Gastrocnemius medialis (tissue), 4 donors: Measurements from ENCODE around the gene FIBCD1. TPM values are rescaled to one million over a fixed set of nuclear protein-coding genes. Genes with fewer than 3 reads are reported as not detected.

Experiments
- ATAC-seq, 2 donors: fragments of 150-250 bp; one replicate each; pipeline ENCODE4 v1.9.1; 2016
- DNase-seq, 2 donors: peaks; one replicate each; pipeline ENCODE4 v3.0.0-alpha.2; 2019
- H3K27ac ChIP-seq, 4 donors: fragments of 200-600 bp; sonication (generic); 1 replicate in 1 of 4; 2 replicates in 3 of 4; pipeline ENCODE4 v1.5.1; 2016 to 2018; ENCODE audit warnings: mild to moderate bottlenecking in 2 of 4, moderate library complexity in 1 of 4
- H3K27me3 ChIP-seq, 3 donors: fragments of 200-600 bp; sonication (generic) in 2 of 3; 1 replicate in 1 of 3; 2 replicates in 2 of 3; pipeline versions ENCODE4 v1.5.1 to v1.6.0; 2016 to 2019; ENCODE audit warnings: mild to moderate bottlenecking in 1 of 3, moderate library complexity in 1 of 3
- H3K36me3 ChIP-seq, 2 donors: fragments of 200-600 bp; sonication (generic) in 1 of 2; one replicate each; pipeline ENCODE4 v1.5.1; 2017 to 2018
- H3K4me1 ChIP-seq, 2 donors: fragments of 200-600 bp; sonication (generic) in 1 of 2; one replicate each; pipeline ENCODE4 v1.5.1; 2016 to 2017; ENCODE audit warnings: mild to moderate bottlenecking in 2 of 2
- H3K4me3 ChIP-seq, 4 donors: fragments of 200-600 bp; sonication (generic) in 3 of 4; 1 replicate in 1 of 4; 2 replicates in 3 of 4; pipeline ENCODE4 v1.5.1; 2016 to 2019; ENCODE audit warnings: mild to moderate bottlenecking in 2 of 4
- H3K9me3 ChIP-seq, 3 donors: fragments of 200-600 bp; sonication (generic) in 2 of 3; 1 replicate in 1 of 3; 2 replicates in 2 of 3; pipeline ENCODE4 v1.5.1; 2016 to 2019
- POLR2A ChIP-seq, 2 donors: fragments of 450-650 bp; IDR thresholded peaks; one replicate each; pipeline ENCODE4 v1.6.1; 2017; ENCODE audit warnings: antibody characterized with exemption in 2 of 2, mild to moderate bottlenecking in 2 of 2, moderate library complexity in 2 of 2
- in situ Hi-C, 4 donors: fragments of 200-750 bp; cut with MboI; loops; one replicate each; pipeline versions ENCODE4 v1.15.0 to v1.8.0; 2017; ENCODE audit warnings: low sequenced_read_pairs in 4 of 4
- intact Hi-C: fragments of 100-400 bp; cut with DNase I; formaldehyde crosslinking; loops from one replicate; pipeline ENCODE4 v1.15.1; 2023; ENCODE audit warnings: low total_unique reads
- total RNA-seq, 4 donors: library from RNA; depleted of rRNA; stranded (reverse); fragments of >200 nt; gene quantifications; one replicate each; pipeline versions ENCODE4 v1.1.0 to v1.2.3, GENCODE V29; 2016
- TF ChIP-seq, protein P1 (sequence below), 5 experiments: fragments of 450-650 bp in 3 of 5; fragments of 200-600 bp in 2 of 5; sonication (generic) in 2 of 5; IDR thresholded peaks in 4 of 5; conservative IDR thresholded peaks in 1 of 5; 1 replicate in 4 of 5; 2 replicates in 1 of 5; pipeline ENCODE4 v1.5.1; 2016 to 2019; ENCODE audit warnings: antibody characterized with exemption in 5 of 5, mild to moderate bottlenecking in 3 of 5, moderate library complexity in 3 of 5

FIBCD1 gene
- total RNA-seq, 4 donors from 2014 or later, result not detected

DNA sequence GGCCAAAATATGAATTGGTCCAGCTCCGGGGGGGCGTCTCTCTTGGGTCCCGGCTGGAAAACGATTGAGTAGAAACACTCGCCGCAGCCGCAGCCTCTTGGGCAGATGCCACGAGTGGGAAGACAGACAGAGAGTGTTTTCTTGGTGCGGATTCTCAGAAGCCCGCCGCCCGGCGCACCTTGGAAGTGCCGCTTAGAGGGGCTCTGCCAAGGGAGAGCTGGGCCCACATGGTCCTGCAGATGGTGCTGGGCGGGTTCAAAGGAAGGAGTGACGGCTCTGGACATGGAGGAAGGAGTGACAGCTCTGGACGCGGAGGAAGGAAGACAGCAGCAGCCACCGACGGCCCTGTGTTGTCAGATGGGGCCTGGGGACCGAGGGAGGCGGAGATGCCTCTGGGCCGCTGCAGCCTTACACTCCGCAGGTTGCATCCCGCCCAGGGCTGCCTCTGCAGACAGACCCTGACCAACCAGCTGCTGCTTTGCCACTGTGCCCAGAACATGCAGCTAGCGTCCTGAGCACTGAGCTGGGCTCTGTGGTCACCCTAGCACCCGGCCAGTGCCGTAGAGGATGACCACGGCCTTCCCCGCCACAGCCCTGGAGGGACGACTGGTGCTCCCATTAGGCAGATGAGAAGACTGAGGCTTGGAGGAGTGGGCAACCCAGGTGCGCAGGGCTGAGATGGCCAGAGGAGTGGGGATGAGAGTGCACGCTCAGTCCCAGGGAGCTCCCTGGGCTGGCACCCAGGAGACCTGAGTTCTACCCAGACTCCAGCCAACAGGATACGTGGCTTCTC is 21.7 kb downstream of the FIBCD1 start:
- Histone ChIP-seq H3K27me3 (peaks cover 37 to 49% (median 44%) of the 10 kb centered on the region in 3 donors), H3K9me3 (no peaks in the 10 kb centered on the region), H3K27ac (no peak overlapping the region), H3K36me3 (no peaks in the 10 kb centered on the region), H3K4me1 (no peaks in the 10 kb centered on the region), H3K4me3 (no peak overlapping the region)
- ATAC-seq (no peak), DNase-seq (no peak)
- intact Hi-C loops (no loop called here), in situ Hi-C loops (no loop called here)
- TF ChIP-seq, protein P1, sequence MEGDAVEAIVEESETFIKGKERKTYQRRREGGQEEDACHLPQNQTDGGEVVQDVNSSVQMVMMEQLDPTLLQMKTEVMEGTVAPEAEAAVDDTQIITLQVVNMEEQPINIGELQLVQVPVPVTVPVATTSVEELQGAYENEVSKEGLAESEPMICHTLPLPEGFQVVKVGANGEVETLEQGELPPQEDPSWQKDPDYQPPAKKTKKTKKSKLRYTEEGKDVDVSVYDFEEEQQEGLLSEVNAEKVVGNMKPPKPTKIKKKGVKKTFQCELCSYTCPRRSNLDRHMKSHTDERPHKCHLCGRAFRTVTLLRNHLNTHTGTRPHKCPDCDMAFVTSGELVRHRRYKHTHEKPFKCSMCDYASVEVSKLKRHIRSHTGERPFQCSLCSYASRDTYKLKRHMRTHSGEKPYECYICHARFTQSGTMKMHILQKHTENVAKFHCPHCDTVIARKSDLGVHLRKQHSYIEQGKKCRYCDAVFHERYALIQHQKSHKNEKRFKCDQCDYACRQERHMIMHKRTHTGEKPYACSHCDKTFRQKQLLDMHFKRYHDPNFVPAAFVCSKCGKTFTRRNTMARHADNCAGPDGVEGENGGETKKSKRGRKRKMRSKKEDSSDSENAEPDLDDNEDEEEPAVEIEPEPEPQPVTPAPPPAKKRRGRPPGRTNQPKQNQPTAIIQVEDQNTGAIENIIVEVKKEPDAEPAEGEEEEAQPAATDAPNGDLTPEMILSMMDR (IDR thresholded peaks at IDR 0.05 in 4 of 5, conservative IDR thresholded peaks at IDR 0.05 in 1 of 5), result no peak
- TF ChIP-seq POLR2A (IDR thresholded peaks at IDR 0.05), result no peak

DNA sequence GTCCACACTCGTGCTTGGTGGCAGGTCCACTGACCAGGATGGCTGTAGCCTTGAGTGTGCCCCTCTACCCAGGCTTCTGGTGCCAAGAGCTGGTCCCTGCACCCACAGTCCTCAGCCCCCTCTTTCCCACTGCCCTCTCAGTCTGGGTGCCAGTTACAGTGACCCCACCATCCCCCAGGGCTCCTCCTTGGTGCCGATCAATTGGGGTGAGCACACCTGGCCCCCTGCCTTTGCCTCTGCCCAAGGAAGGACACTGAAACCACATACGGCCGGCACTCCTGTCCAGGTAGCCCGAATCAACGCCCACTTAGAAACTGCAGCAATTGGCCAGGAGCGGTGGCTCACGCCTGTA is 24.0 kb downstream of the FIBCD1 start:
- intact Hi-C loops, result no loop called here
- TF ChIP-seq POLR2A (IDR thresholded peaks at IDR 0.05), result no peak
- TF ChIP-seq, protein P1 (IDR thresholded peaks at IDR 0.05 in 4 of 5, conservative IDR thresholded peaks at IDR 0.05 in 1 of 5), result no peak
- Histone ChIP-seq H3K4me1 (no peaks in the 10 kb centered on the region), H3K36me3 (no peaks in the 10 kb centered on the region), H3K9me3 (no peaks in the 10 kb centered on the region), H3K4me3 (no peak overlapping the region), H3K27me3 (peaks cover 29 to 53% (median 40%) of the 10 kb centered on the region in 3 donors), H3K27ac (no peak overlapping the region)
- ATAC-seq (no peak), DNase-seq (no peak)
- in situ Hi-C loops, result no loop called here

DNA sequence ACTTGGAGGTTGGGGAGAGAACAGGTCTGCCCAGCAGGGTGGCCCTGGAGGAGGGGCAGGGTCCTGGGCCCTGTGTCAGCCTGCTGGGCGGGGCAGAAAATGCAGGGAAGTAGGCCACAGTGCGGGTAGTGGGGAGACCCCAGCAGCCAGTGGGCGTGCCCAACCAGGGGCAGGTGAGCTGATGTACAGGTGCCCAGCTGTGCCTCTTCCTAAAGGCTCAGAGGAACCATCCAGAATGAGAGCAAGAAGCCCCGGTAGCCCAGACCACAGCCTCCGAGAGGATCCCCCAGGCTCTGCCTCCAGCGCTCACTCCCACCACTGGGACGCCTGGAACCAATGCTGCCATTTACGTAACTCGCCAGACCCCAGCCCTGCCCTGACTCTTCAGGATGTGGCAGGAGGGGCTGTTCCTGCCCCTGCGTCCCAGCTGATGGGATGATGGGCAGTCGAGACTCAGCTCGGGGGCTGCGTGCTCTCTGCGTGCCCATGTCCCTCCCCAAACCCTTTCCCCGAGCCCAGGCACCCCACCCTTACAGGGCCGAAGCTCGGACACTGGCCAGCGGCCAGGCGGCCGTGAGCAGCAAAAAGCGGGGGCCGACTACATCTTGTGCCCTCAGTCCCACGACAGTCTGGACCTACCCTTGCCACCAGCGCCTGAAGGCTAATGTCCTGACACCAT is 24.5 kb downstream of the FIBCD1 start:
- no peak overlapping the region for H3K27ac ChIP-seq
- ATAC-seq, result no peak

DNA sequence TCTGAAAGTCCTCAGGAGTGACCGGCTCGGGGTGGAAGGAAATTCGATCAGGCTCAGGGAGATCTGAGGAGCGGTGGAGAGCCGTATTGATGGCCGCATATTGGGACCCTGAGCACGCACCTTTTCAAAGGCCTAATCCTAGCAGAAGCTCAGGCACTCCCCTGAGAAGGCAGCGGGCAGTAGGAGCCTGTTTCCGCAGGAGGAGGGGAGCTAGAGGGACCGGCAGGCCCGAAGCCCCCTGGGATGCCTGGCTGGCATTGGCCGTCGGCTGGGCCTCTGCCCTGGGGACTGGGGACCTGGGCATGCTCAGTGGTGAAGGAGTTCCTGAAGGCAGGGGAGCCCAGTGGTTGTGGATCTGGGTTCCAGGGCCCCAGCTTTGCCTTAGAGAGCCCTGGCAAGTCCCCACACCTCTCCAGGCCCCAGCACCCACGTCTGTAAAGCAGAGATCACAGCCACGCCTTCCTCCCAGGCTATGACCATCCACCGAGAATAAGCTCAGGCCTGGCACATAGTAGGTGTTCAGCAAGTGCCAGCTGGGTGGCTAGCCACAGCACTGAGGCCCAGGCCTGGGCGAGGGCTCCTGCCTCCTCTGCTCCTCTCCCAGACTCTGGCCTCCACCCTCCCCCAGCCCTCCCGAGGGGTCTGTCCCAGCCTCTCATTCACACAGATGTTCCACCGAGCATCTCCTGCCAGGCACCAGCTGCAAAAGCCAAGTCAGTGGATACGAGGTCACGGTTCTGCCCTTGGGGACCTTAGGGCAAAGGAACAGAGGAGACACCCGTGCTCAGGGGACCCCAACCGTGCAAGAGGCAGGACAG is 25.2 kb downstream of the FIBCD1 start:
- Histone ChIP-seq H3K4me3 (peak overlapping the region in 3 of 4 donors; percentile 18 to 23 (median 20)), H3K27me3 (peaks cover 21 to 45% (median 31%) of the 10 kb centered on the region in 3 donors), H3K4me1 (no peaks in the 10 kb centered on the region), H3K9me3 (no peaks in the 10 kb centered on the region), H3K36me3 (no peaks in the 10 kb centered on the region), H3K27ac (no peak overlapping the region)
- in situ Hi-C loops (no loop called here), intact Hi-C loops (no loop called here)
- no peak for ATAC-seq
- TF ChIP-seq, protein P1 (IDR thresholded peaks at IDR 0.05 in 4 of 5, conservative IDR thresholded peaks at IDR 0.05 in 1 of 5), result no peak
- no peak for TF ChIP-seq POLR2A (IDR thresholded peaks at IDR 0.05)
- no peak for DNase-seq

More for the DNA sequence above, 24.5 kb downstream of the FIBCD1 start:
- Histone ChIP-seq H3K4me1 (no peaks in the 10 kb centered on the region), H3K36me3 (no peaks in the 10 kb centered on the region), H3K4me3 (no peak overlapping the region), H3K27me3 (peaks cover 26 to 50% (median 37%) of the 10 kb centered on the region in 3 donors), H3K9me3 (no peaks in the 10 kb centered on the region)
- intact Hi-C loops (no loop called here), in situ Hi-C loops (no loop called here)
- DNase-seq, result no peak
- TF ChIP-seq, protein P1 (IDR thresholded peaks at IDR 0.05 in 4 of 5, conservative IDR thresholded peaks at IDR 0.05 in 1 of 5), result no peak
- TF ChIP-seq POLR2A (IDR thresholded peaks at IDR 0.05), result no peak
